Prostate gland (tissue), 2 donors: ENCODE results near the gene OLA1. TPM values are rescaled to one million over a fixed set of nuclear protein-coding genes. Genes with fewer than 3 reads are reported as not detected.
"Not testable (repeated sequence)": the region's sequence is repeated elsewhere in the genome, so short reads cannot be mapped to it uniquely, and the experiment has no call there.

Experiments
- DNase-seq: peaks from one replicate; pipeline ENCODE4 v3.0.0-alpha.2; 2019; ENCODE audit warnings: low spot score
- H3K27ac ChIP-seq, 2 donors: fragments of 200-600 bp; sonication (generic); 2 replicates each; pipeline ENCODE4 v1.5.1; 2017 to 2019
- H3K27me3 ChIP-seq: fragments of 200-600 bp; sonication (generic); replicated peaks from 2 replicates; pipeline ENCODE4 v1.5.1; 2019; ENCODE audit not compliant: insufficient read depth
- H3K36me3 ChIP-seq, 2 donors: fragments of 200-600 bp; sonication (generic); 1 replicate in 1 of 2; 2 replicates in 1 of 2; pipeline versions ENCODE4 v1.5.1 to v1.8.1; 2017 to 2019
- H3K4me1 ChIP-seq: fragments of 200-600 bp; sonication (generic); replicated peaks from 2 replicates; pipeline ENCODE4 v1.5.1; 2019
- H3K4me3 ChIP-seq, 2 donors: fragments of 200-600 bp; sonication (generic); 2 replicates each; pipeline ENCODE4 v1.5.1; 2017 to 2019
- H3K9me3 ChIP-seq: fragments of 200-600 bp; sonication (generic); 2 replicates; pipeline ENCODE4 v1.5.1; 2017
- CTCF ChIP-seq, 4 experiments: fragments of 200-600 bp in 2 of 4; fragments of 450-650 bp in 2 of 4; sonication (generic) in 2 of 4; IDR thresholded peaks; 1 replicate in 3 of 4; 2 replicates in 1 of 4; pipeline ENCODE4 v1.5.1; 2016 to 2019; ENCODE audit warnings: antibody characterized with exemption in 4 of 4, mild to moderate bottlenecking in 2 of 4, moderate library complexity in 2 of 4
- POLR2A ChIP-seq: fragments of 450-650 bp; IDR thresholded peaks from one replicate; pipeline ENCODE4 v1.6.1; 2016; ENCODE audit warnings: antibody characterized with exemption, mild to moderate bottlenecking
- POLR2AphosphoS5 ChIP-seq: sonication (generic); formaldehyde crosslinking; IDR thresholded peaks from one replicate; pipeline ENCODE4 v1.6.1; 2017; ENCODE audit warnings: antibody characterized with exemption
- WGBS: methylation state at CpG from one replicate; pipeline ENCODE4 v1.1.5; 2018; 5-methylcytosine and 5-hydroxymethylcytosine counted together
- intact Hi-C: fragments of 100-400 bp; cut with DNase I; formaldehyde crosslinking; loops from one replicate; pipeline ENCODE4 v1.14.2; 2022
- total RNA-seq, 2 donors: library from RNA; depleted of rRNA; stranded (reverse); fragments of >200 nt; gene quantifications; one replicate each; pipeline ENCODE4 v1.1.0, GENCODE V29; 2016

Gene OLA1
- total RNA-seq, 2 donors from 2014 or later: 40.9 to 43.9 TPM

- no peaks in the 10 kb centered on the region for H3K27me3 ChIP-seq
- H3K36me3 ChIP-seq: no peaks in the 10 kb centered on the region
- H3K4me1 ChIP-seq: no peaks in the 10 kb centered on the region
- 70% methylated on average over 3 of the region's 3 CpGs for WGBS
- intact Hi-C loops: no loop called here
- no peaks in the 10 kb centered on the region for H3K9me3 ChIP-seq
- DNase-seq: no peak
- H3K4me3 ChIP-seq: no peak overlapping the region
- TF ChIP-seq POLR2A (no peak), CTCF (IDR thresholded peaks at IDR 0.05) (no peak), POLR2AphosphoS5 (no peak)
- H3K27ac ChIP-seq: no peak overlapping the region
These were observed 32.3 kb upstream of the OLA1 start for GRCh38 chr2:174280596-174280995.

GRCh38 chr2:174270263-174270662, 21.9 kb upstream of the OLA1 start:
- H3K27ac ChIP-seq, H3K4me1 ChIP-seq, DNase-seq, intact Hi-C loops, H3K9me3 ChIP-seq, H3K36me3 ChIP-seq, H3K4me3 ChIP-seq, H3K27me3 ChIP-seq: not testable (repeated sequence)
- WGBS: 98% methylated on average over 4 of the region's 6 CpGs

- TF ChIP-seq CTCF (IDR thresholded peaks at IDR 0.05): no peak
- no peak for DNase-seq
- H3K4me3 ChIP-seq: no peak overlapping the region
- intact Hi-C loops: no loop called here
- H3K27ac ChIP-seq: no peak overlapping the region
- 81% methylated on average over 5 of the region's 5 CpGs for whole genome bisulfite sequencing
- no peaks in the 10 kb centered on the region for H3K9me3 ChIP-seq
- H3K36me3 ChIP-seq: no peaks in the 10 kb centered on the region
- H3K27me3 ChIP-seq: no peaks in the 10 kb centered on the region
- no peaks in the 10 kb centered on the region for H3K4me1 ChIP-seq
These were observed 18.0 kb upstream of the OLA1 start for GRCh38 chr2:174266288-174266687.

GRCh38 chr2:174263997-174264396, 15.7 kb upstream of the OLA1 start:
- no peak for DNase-seq
- Histone ChIP-seq H3K4me1 (no peaks in the 10 kb centered on the region), H3K4me3 (no peak overlapping the region), H3K27ac (no peak overlapping the region), H3K9me3 (no peaks in the 10 kb centered on the region), H3K36me3 (no peaks in the 10 kb centered on the region), H3K27me3 (no peaks in the 10 kb centered on the region)
- intact Hi-C loops: no loop called here
- WGBS: 84% methylated on average over 3 of the region's 3 CpGs
- no peak for TF ChIP-seq POLR2A
- TF ChIP-seq CTCF (IDR thresholded peaks at IDR 0.05): no peak
- no peak for TF ChIP-seq POLR2AphosphoS5

GRCh38 chr2:174259981-174260380, 11.6 kb upstream of the OLA1 start:
- DNase-seq: no peak
- H3K27ac ChIP-seq: no peak overlapping the region
- H3K36me3 ChIP-seq: no peaks in the 10 kb centered on the region
- H3K4me3 ChIP-seq: no peak overlapping the region
- WGBS: 3% methylated on average over 1 of the region's 1 CpG
- no peak for TF ChIP-seq POLR2A
- no peak for TF ChIP-seq CTCF (IDR thresholded peaks at IDR 0.05)
- no peak for TF ChIP-seq POLR2AphosphoS5
- H3K4me1 ChIP-seq: no peaks in the 10 kb centered on the region
- H3K27me3 ChIP-seq: no peaks in the 10 kb centered on the region
- H3K9me3 ChIP-seq: no peaks in the 10 kb centered on the region
- intact Hi-C loops: no loop called here

GRCh38 chr2:174254267-174254666, 5.9 kb upstream of the OLA1 start:
- no peak for TF ChIP-seq POLR2AphosphoS5
- no peak for TF ChIP-seq POLR2A
- TF ChIP-seq CTCF (IDR thresholded peaks at IDR 0.05): no peak
- no peak for DNase-seq
- no peaks in the 10 kb centered on the region for H3K4me1 ChIP-seq
- no peaks in the 10 kb centered on the region for H3K27me3 ChIP-seq
- H3K36me3 ChIP-seq: no peaks in the 10 kb centered on the region
- no peak overlapping the region for H3K4me3 ChIP-seq
- no peak overlapping the region for H3K27ac ChIP-seq
- intact Hi-C loops: no loop called here
- 96% methylated on average over 6 of the region's 6 CpGs for WGBS
- H3K9me3 ChIP-seq: no peaks in the 10 kb centered on the region
